ENCODE results near the gene CCNA1.

DNA sequence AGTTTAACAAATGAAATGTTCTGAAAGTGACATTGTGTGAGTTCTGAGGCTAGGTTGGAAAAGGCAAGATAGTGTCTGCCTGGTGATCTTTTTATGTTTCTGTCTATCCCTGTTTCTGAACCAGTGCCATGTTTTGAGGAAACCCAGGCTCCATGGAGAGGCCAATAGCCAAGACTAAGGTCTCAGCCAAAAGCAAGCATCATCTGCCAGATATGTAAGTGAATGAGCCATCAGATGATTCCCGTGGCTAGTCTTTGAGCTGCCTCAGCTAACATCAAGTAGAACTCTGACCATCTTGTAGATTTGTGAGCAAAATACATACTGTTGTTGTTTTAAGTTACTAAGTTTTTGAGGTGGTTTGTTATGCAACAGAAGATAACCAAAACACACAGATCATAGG, 19.6 kb upstream of the CCNA1 start:
- TF ChIP-seq, protein P1, sequence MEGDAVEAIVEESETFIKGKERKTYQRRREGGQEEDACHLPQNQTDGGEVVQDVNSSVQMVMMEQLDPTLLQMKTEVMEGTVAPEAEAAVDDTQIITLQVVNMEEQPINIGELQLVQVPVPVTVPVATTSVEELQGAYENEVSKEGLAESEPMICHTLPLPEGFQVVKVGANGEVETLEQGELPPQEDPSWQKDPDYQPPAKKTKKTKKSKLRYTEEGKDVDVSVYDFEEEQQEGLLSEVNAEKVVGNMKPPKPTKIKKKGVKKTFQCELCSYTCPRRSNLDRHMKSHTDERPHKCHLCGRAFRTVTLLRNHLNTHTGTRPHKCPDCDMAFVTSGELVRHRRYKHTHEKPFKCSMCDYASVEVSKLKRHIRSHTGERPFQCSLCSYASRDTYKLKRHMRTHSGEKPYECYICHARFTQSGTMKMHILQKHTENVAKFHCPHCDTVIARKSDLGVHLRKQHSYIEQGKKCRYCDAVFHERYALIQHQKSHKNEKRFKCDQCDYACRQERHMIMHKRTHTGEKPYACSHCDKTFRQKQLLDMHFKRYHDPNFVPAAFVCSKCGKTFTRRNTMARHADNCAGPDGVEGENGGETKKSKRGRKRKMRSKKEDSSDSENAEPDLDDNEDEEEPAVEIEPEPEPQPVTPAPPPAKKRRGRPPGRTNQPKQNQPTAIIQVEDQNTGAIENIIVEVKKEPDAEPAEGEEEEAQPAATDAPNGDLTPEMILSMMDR (IDR thresholded peaks at IDR 0.05; ENCODE audit: insufficient read depth, low read length, poor library complexity, severe bottlenecking) = no peak
- no peak for TF ChIP-seq EZH2phosphoT487 (conservative IDR thresholded peaks at IDR 0.05; ENCODE audit: low read length)

Measured in SU-DHL-6 (cell line).